Ovary (tissue), 9 donors: ENCODE data around the gene PRKCE. TPM values are rescaled to one million over a fixed set of nuclear protein-coding genes. Genes with fewer than 3 reads are reported as not detected.

Experiments
- DNase-seq, 5 donors: peaks; one replicate each; pipeline ENCODE4 v3.0.0-alpha.2; 2019 to 2020
- H3K27ac ChIP-seq, 2 donors: fragments of 200-600 bp; one replicate each; pipeline versions ENCODE4 v1.5.1 to v1.8.0; 2019 to 2022
- H3K27me3 ChIP-seq: fragments of 200-600 bp; one replicate; pipeline ENCODE4 v1.8.0; 2022
- H3K36me3 ChIP-seq: fragments of 200-600 bp; sonication (generic); one replicate; pipeline ENCODE4 v1.5.1; 2019
- H3K4me1 ChIP-seq: one replicate; pipeline ENCODE4 v1.8.1; 2013; ENCODE audit warnings: mild to moderate bottlenecking, moderate library complexity; ENCODE audit not compliant: insufficient read depth
- H3K4me3 ChIP-seq: fragments of 200-600 bp; sonication (generic); one replicate; pipeline ENCODE4 v1.5.1; 2017
- H3K9me3 ChIP-seq, 2 donors: fragments of 200-600 bp in 1 of 2; sonication (generic) in 1 of 2; one replicate each; pipeline versions ENCODE4 v1.5.1 to v1.8.1; 2013 to 2019; ENCODE audit warnings: mild to moderate bottlenecking in 1 of 2, moderate library complexity in 1 of 2
- CTCF ChIP-seq, 3 donors: fragments of 450-650 bp in 2 of 3; fragments of 200-600 bp in 1 of 3; IDR thresholded peaks; one replicate each; pipeline versions ENCODE4 v1.5.1 to v1.8.0; 2016 to 2022; ENCODE audit warnings: antibody characterized with exemption in 3 of 3, mild to moderate bottlenecking in 1 of 3
- EP300 ChIP-seq: sonication (generic); formaldehyde crosslinking; IDR thresholded peaks from one replicate; pipeline ENCODE4 v1.6.1; 2017; ENCODE audit warnings: antibody characterized with exemption
- POLR2A ChIP-seq: fragments of 450-650 bp; IDR thresholded peaks from one replicate; pipeline ENCODE4 v1.6.1; 2017; ENCODE audit warnings: antibody characterized with exemption, mild to moderate bottlenecking, moderate library complexity
- WGBS, 3 donors: extraction: QIAGEN DNeasy Blood & Tissue Kit in 1 of 3; methylation state at CpG; one replicate each; pipeline versions ENCODE4 v1.1.5 to v1.1.7; 2013 to 2017; 5-methylcytosine and 5-hydroxymethylcytosine counted together
- intact Hi-C, 4 donors: fragments of 100-400 bp; cut with DNase I; formaldehyde crosslinking; loops; one replicate each; pipeline versions ENCODE4 v1.11.0 to v1.15.1; 2022 to 2023
- polyA plus RNA-seq, 2 donors: library from polyadenylated mRNA; stranded (reverse); fragments of 200-250 nt in 1 of 2; fragments of 350-450 nt in 1 of 2; fragmentation: Illumina TruSeq in 1 of 2; extraction: RNeasy Lipid Tissue Mini Kit (QIAGEN cat#74804) in 1 of 2; gene quantifications; one replicate each; pipeline ENCODE4 v1.2.3, GENCODE V29; 2013 to 2014
- total RNA-seq, 7 donors: library from RNA; depleted of rRNA in 2 of 7; stranded (reverse); fragments of >200 nt in 2 of 7; fragmentation: NEBNext Ultra II Directional in 3 of 7; extraction: Animal tissue kit (Norgen Biotek cat#: 25700) in 3 of 7; gene quantifications; one replicate each; pipeline versions ENCODE4 v1.1.0 to v1.2.4, GENCODE V29; 2016 to 2023
- donor health status: DM: no; HTN: no; CAD: no; lungs with moderate emphysema.
- donor health status: DM: no; HTN: no; CAD: no.
- donor health status: Bipolar disorder and iron deficiency.
- donor health status: DM: yes; HTN: yes; CAD: no.
- donor health status: DM: no; HTN: no; CAD: no.
- donor health status: DM: yes; HTN: yes; CAD: no.

Gene PRKCE
- total and polyA plus RNA-seq, 9 donors = 3.1 to 22.8 (median 12.8) TPM

GRCh38 chr2:46008091-46008870, 356.8 kb downstream of the PRKCE start:
- DNase-seq = no peak
- no peak overlapping the region for H3K4me3 ChIP-seq
- H3K4me1 ChIP-seq = peaks cover 1% of the 10 kb centered on the region
- no peaks in the 10 kb centered on the region for H3K9me3 ChIP-seq
- intact Hi-C loops = loop anchor here in 1 of 4 donors (10.0 kb wide), 2 partner anchors 357 to 617 kb away; no protein-coding TSS in a partner anchor
- WGBS, 3 donors = 64 to 72% (median 70%) methylated on average over 5 of the region's 5 CpGs
- H3K27me3 ChIP-seq = no peaks in the 10 kb centered on the region
- H3K36me3 ChIP-seq = no peaks in the 10 kb centered on the region
- TF ChIP-seq CTCF (IDR thresholded peaks at IDR 0.05) (no peak), POLR2A (no peak), EP300 (no peak)
- no peak overlapping the region for H3K27ac ChIP-seq

GRCh38 chr2:46009315-46009714, 357.8 kb downstream of the PRKCE start:
- Histone ChIP-seq H3K4me3 (no peak overlapping the region), H3K4me1 (no peaks in the 10 kb centered on the region), H3K9me3 (no peaks in the 10 kb centered on the region), H3K27ac (no peak overlapping the region), H3K36me3 (no peaks in the 10 kb centered on the region), H3K27me3 (no peaks in the 10 kb centered on the region)
- no peak for DNase-seq
- 82 to 89% (median 84%) methylated on average over 2 of the region's 2 CpGs for whole genome bisulfite sequencing, 3 donors
- TF ChIP-seq EP300 (no peak), CTCF (IDR thresholded peaks at IDR 0.05) (no peak), POLR2A (no peak)
- intact Hi-C loops = loop anchor here in 1 of 4 donors (10.0 kb wide), 2 partner anchors 355 to 615 kb away; no protein-coding TSS in a partner anchor

GRCh38 chr2:46009772-46010171, 358.3 kb downstream of the PRKCE start:
- WGBS, 3 donors = 19 to 29% (median 27%) methylated on average over 2 of the region's 2 CpGs
- no peaks in the 10 kb centered on the region for H3K4me1 ChIP-seq
- H3K9me3 ChIP-seq = no peaks in the 10 kb centered on the region
- intact Hi-C loops = loop anchor here in 3 of 4 donors (5.0 to 10.0 kb wide), 3 partner anchors 353 to 615 kb away; no protein-coding TSS in a partner anchor
- H3K27me3 ChIP-seq = no peaks in the 10 kb centered on the region
- DNase-seq = no peak
- no peak overlapping the region for H3K27ac ChIP-seq
- TF ChIP-seq CTCF (IDR thresholded peaks at IDR 0.05) (no peak), EP300 (no peak), POLR2A (no peak)
- no peak overlapping the region for H3K4me3 ChIP-seq
- no peaks in the 10 kb centered on the region for H3K36me3 ChIP-seq

DNA sequence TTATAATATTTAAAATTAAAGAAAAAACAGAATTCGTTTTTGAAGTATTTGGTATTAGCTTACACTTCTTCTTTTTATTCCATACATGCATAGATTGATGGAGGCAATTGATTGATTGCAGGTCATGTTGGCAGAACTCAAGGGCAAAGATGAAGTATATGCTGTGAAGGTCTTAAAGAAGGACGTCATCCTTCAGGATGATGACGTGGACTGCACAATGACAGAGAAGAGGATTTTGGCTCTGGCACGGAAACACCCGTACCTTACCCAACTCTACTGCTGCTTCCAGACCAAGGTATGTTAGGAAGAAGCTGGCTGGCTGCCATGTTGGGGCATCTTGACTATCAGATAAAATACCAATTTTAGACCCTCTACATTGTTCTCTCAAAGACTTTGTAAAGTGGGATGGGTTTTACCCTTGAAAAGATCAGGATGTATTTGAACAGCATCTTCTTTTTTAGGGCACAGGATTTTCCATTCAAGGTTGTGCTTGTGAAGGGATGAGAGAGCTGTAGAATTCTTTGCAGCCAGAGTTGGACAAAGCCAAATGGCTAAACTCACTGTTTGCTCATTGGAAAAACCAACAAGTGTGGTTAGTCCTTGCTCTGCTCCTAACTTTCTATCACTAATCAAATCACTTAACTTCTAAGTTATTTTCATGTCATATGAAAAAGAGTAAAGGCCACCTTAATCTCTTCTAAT, 358.9 kb downstream of the PRKCE start:
- Histone ChIP-seq H3K36me3 (no peaks in the 10 kb centered on the region), H3K27ac (no peak overlapping the region)
- intact Hi-C loops = loop anchor here in 2 of 4 donors (5.0 to 10.0 kb wide), 2 partner anchors 352 to 354 kb away; no protein-coding TSS in a partner anchor

More for the DNA sequence above, 358.9 kb downstream of the PRKCE start:
- 84 to 87% (median 86%) methylated on average over 5 of the region's 5 CpGs for WGBS, 3 donors
- no peak overlapping the region for H3K4me3 ChIP-seq
- TF ChIP-seq POLR2A (no peak), CTCF (IDR thresholded peaks at IDR 0.05) (no peak), EP300 (no peak)
- no peaks in the 10 kb centered on the region for H3K27me3 ChIP-seq
- H3K9me3 ChIP-seq = no peaks in the 10 kb centered on the region
- no peaks in the 10 kb centered on the region for H3K4me1 ChIP-seq
- peak in 2 of 5 donors; percentile 24 to 45 for DNase-seq
